HCT116 (cell line): Measurements from ENCODE around the gene KRT13. TPM values are rescaled to one million over a fixed set of nuclear protein-coding genes. Genes with fewer than 3 reads are reported as not detected.

Experiments
- ATAC-seq: fragments of 200-7000 bp; cut with Tn5 transposase; 2 replicates; pipeline ENCODE4 v1.9.1; 2020; ENCODE audit warnings: mild to moderate bottlenecking, moderate library complexity
- BruUV-seq: library from RNA; stranded (reverse); fragments of 400-500 nt; replicated peaks from 2 replicates; lab custom pipeline; 2021; lab: Mats Ljungman, UMichigan
- CTCF ChIA-PET: fragments of 300-600 bp; sonication (Branson Sonifier 250); formaldehyde crosslinking; loops from one replicate; lab custom pipeline; 2021; ENCODE audit warnings: antibody characterized with exemption; lab: Charles Lee
- POLR2A ChIA-PET: fragments of 300-600, 350-600 bp; sonication (Branson Sonifier 250); formaldehyde crosslinking; loops from one replicate; lab custom pipeline; 2021; ENCODE audit warnings: antibody characterized with exemption; lab: Charles Lee
- RAD21 ChIA-PET, 2 experiments: fragments of 300-600 bp; sonication (Branson Sonifier 250); formaldehyde crosslinking; loops; one replicate each; lab custom pipeline; 2023; ENCODE audit warnings: low total read pairs in 2 of 2; ENCODE audit not compliant: uncharacterized antibody in 2 of 2, unreplicated experiment in 2 of 2, low non-redundant PET in 1 of 2; lab: Charles Lee
- DNase-seq: peaks from one replicate; pipeline ENCODE4 v3.0.0-alpha.2; 2010; ENCODE audit warnings: low read depth, low spot score
- H2AFZ ChIP-seq: fragments of 200-600 bp; shearing (Covaris generic), sonication (generic); 2 replicates; pipeline ENCODE4 v1.6.1; 2017; ENCODE audit warnings: low read depth, mixed run types, mixed read lengths, antibody characterized with exemption, low read length; ENCODE audit not compliant: poor library complexity, severe bottlenecking
- H3K27ac ChIP-seq: 2 replicates; pipeline ENCODE4 v1.5.1; 2012; ENCODE audit warnings: low read depth, low read length
- H3K27me3 ChIP-seq: fragments of 200-600 bp; sonication (generic); 2 replicates; pipeline ENCODE4 v1.6.1; 2016; ENCODE audit warnings: mixed run types, low read length, mixed read lengths; ENCODE audit not compliant: insufficient read depth
- H3K36me3 ChIP-seq, 2 experiments: fragments of 200-500 bp in 1 of 2; fragments of 200-600 bp in 1 of 2; sonication (Bioruptor generic) in 1 of 2; sonication (generic) in 1 of 2; 2 replicates each; pipeline versions ENCODE4 v1.5.1 to v1.6.1; 2014 to 2016; ENCODE audit warnings: low read length in 2 of 2, inconsistent platforms in 1 of 2, mixed read lengths in 1 of 2, mixed run types in 1 of 2; ENCODE audit not compliant: insufficient read depth in 2 of 2, control insufficient read depth in 1 of 2
- H3K4me1 ChIP-seq, 2 experiments: fragments of 200-600 bp in 1 of 2; sonication (generic) in 1 of 2; 2 replicates each; pipeline versions ENCODE4 v1.5.1 to v1.6.1; 2012 to 2017; ENCODE audit warnings: low read length in 2 of 2, inconsistent platforms in 1 of 2, mild to moderate bottlenecking in 1 of 2, mixed read lengths in 1 of 2, mixed run types in 1 of 2, moderate library complexity in 1 of 2; ENCODE audit not compliant: insufficient read depth in 2 of 2, control insufficient read depth in 1 of 2
- H3K4me2 ChIP-seq: fragments of 200-600 bp; sonication (generic); 2 replicates; pipeline ENCODE4 v1.6.1; 2017; ENCODE audit warnings: mixed run types, low read length, mixed read lengths
- H3K4me3 ChIP-seq, 2 experiments: fragments of 200-600 bp in 1 of 2; sonication (generic) in 1 of 2; replicated peaks in 1 of 2; 2 replicates each; pipeline ENCODE4 v1.5.1; 2011 to 2016; ENCODE audit warnings: low read length in 2 of 2, control low read depth in 1 of 2, low read depth in 1 of 2, mild to moderate bottlenecking in 1 of 2, mixed read lengths in 1 of 2, mixed run types in 1 of 2
- H3K79me2 ChIP-seq: fragments of 200-600 bp; sonication (generic); 2 replicates; pipeline ENCODE4 v1.6.1; 2017; ENCODE audit warnings: mild to moderate bottlenecking, mixed run types, low read length, moderate library complexity, mixed read lengths; ENCODE audit not compliant: insufficient read depth
- H3K9ac ChIP-seq: fragments of 200-600 bp; sonication (generic); 2 replicates; pipeline ENCODE4 v1.6.1; 2016; ENCODE audit warnings: low read length, mixed read lengths
- H3K9me2 ChIP-seq: fragments of 200-600 bp; sonication (generic), shearing (Covaris generic); 2 replicates; pipeline ENCODE4 v1.6.1; 2017; ENCODE audit warnings: mixed run types, mild to moderate bottlenecking, moderate library complexity; ENCODE audit not compliant: insufficient read depth
- H3K9me3 ChIP-seq, 2 experiments: fragments of 200-500 bp in 1 of 2; fragments of 200-600 bp in 1 of 2; sonication (Bioruptor generic) in 1 of 2; sonication (generic) in 1 of 2; 2 replicates each; pipeline ENCODE4 v1.6.1; 2014 to 2017; ENCODE audit warnings: low read length in 2 of 2, mixed read lengths in 2 of 2, inconsistent platforms in 1 of 2, low read depth in 1 of 2, mild to moderate bottlenecking in 1 of 2, mixed run types in 1 of 2, moderate library complexity in 1 of 2; ENCODE audit not compliant: control insufficient read depth in 1 of 2, insufficient read depth in 1 of 2
- H4K20me1 ChIP-seq: fragments of 200-600 bp; sonication (generic), shearing (Covaris generic); 2 replicates; pipeline ENCODE4 v1.6.1; 2017; ENCODE audit warnings: mixed run types, mild to moderate bottlenecking, moderate library complexity; ENCODE audit not compliant: insufficient read depth
- CBX3 ChIP-seq: IDR thresholded peaks from 2 replicates; pipeline ENCODE4 v1.6.1; 2012; ENCODE audit warnings: low read depth
- CEBPB ChIP-seq: IDR thresholded peaks from 2 replicates; pipeline ENCODE4 v1.6.1; 2012; ENCODE audit warnings: low read depth
- EGR1 ChIP-seq: IDR thresholded peaks from 2 replicates; pipeline ENCODE4 v1.6.1; 2012; ENCODE audit warnings: low read depth
- ELF1 ChIP-seq: IDR thresholded peaks from 2 replicates; pipeline ENCODE4 v1.6.1; 2012; ENCODE audit warnings: low read depth, borderline replicate concordance
- EZH2 ChIP-seq: fragments of 200-600 bp; sonication (generic); IDR thresholded peaks from 2 replicates; pipeline ENCODE4 v1.6.1; 2017; ENCODE audit warnings: antibody characterized with exemption, mixed run types
- EZH2phosphoT487 ChIP-seq: fragments of 200-600 bp; IDR thresholded peaks from 2 replicates; pipeline ENCODE4 v1.6.1; 2018; ENCODE audit warnings: antibody characterized with exemption, borderline replicate concordance
- FOSL1 ChIP-seq: IDR thresholded peaks from 2 replicates; pipeline ENCODE4 v1.6.1; 2012; ENCODE audit warnings: low read depth
- POLR2AphosphoS5 ChIP-seq: IDR thresholded peaks from 2 replicates; pipeline ENCODE4 v1.6.1; 2011; ENCODE audit warnings: mild to moderate bottlenecking, low read depth, low read length, moderate library complexity
- RAD21 ChIP-seq: IDR thresholded peaks from 2 replicates; pipeline ENCODE4 v1.6.1; 2012; ENCODE audit warnings: low read depth, mild to moderate bottlenecking
- SIN3A ChIP-seq: IDR thresholded peaks from 2 replicates; pipeline ENCODE4 v1.6.1; 2012; ENCODE audit warnings: low read depth
- SP1 ChIP-seq: IDR thresholded peaks from 2 replicates; pipeline ENCODE4 v1.6.1; 2012; ENCODE audit warnings: low read depth
- SRF ChIP-seq: IDR thresholded peaks from 2 replicates; pipeline ENCODE4 v1.6.1; 2012; ENCODE audit warnings: low read depth
- TCF7L2 ChIP-seq: IDR thresholded peaks from 2 replicates; pipeline ENCODE4 v1.7.0; 2011; ENCODE audit warnings: borderline replicate concordance, inconsistent platforms; ENCODE audit not compliant: insufficient read depth, insufficient read length; ENCODE audit errors: extremely low read depth
- ZFX ChIP-seq: fragments of 450-650 bp; IDR thresholded peaks from 2 replicates; pipeline ENCODE4 v1.6.1; 2017
- ZNF274 ChIP-seq: fragments of 200-500 bp; sonication (Bioruptor generic); IDR thresholded peaks from 2 replicates; pipeline ENCODE4 v1.6.1; 2014; ENCODE audit warnings: mild to moderate bottlenecking, low read depth, low read length, inconsistent platforms
- intact Hi-C: fragments of 100-400 bp; cut with micrococcal nuclease; formaldehyde crosslinking; loops from 2 replicates; pipeline ENCODE4 v1.10.0; 2022
- total RNA-seq: library from RNA; stranded (reverse); gene quantifications from one replicate; pipeline ENCODE4 v1.2.1, GENCODE V29; 2021; ENCODE audit not compliant: unreplicated experiment
- TF ChIP-seq, protein P1 (sequence below): IDR thresholded peaks from 2 replicates; pipeline ENCODE4 v1.6.1; 2012; ENCODE audit warnings: low read depth
- TF ChIP-seq, protein P2 (sequence below): IDR thresholded peaks from 2 replicates; pipeline ENCODE4 v1.6.1; 2011; ENCODE audit warnings: mild to moderate bottlenecking, low read length, moderate library complexity; ENCODE audit not compliant: insufficient replicate concordance; ENCODE audit errors: extremely low read depth
- TF ChIP-seq, protein P3 (sequence below): IDR thresholded peaks from 2 replicates; pipeline ENCODE4 v1.6.1; 2012
- TF ChIP-seq, protein P4 (sequence below), 3 experiments: fragments of 200-600 bp in 1 of 3; sonication (generic) in 1 of 3; IDR thresholded peaks in 2 of 3; conservative IDR thresholded peaks in 1 of 3; 2 replicates each; pipeline ENCODE4 v1.5.1; 2012 to 2017; ENCODE audit warnings: low read depth in 2 of 3, low read length in 2 of 3, antibody characterized with exemption in 1 of 3, borderline replicate concordance in 1 of 3, control low read depth in 1 of 3, mild to moderate bottlenecking in 1 of 3, mixed read lengths in 1 of 3, mixed run types in 1 of 3, moderate library complexity in 1 of 3; ENCODE audit not compliant: insufficient read depth in 1 of 3

The KRT13 gene
- total RNA-seq, 1 experiment from 2014 or later, result 3.7 TPM

DNA sequence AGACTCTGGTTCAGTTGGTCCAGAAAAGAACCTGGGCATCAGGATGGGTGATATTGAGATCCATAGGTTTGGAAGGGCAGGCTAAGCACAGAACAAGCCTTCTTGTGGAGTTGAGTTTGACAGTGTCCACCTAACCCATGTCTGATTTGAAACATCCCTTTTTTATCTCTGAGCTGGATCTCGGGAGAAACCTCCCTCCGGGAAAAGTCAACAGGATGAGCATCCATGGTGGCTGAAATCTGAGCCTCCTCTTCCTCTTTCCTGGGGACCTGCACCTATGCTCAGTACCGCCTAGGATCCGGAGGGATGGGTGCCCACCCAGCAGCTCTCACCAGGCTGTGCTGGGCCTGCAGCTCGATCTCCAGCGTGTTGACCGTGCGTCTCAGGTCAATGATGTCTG is 41.7 kb downstream of the KRT13 start:
- no peak for TF ChIP-seq EZH2phosphoT487
- no peak for TF ChIP-seq SP1
- TF ChIP-seq, protein P1, sequence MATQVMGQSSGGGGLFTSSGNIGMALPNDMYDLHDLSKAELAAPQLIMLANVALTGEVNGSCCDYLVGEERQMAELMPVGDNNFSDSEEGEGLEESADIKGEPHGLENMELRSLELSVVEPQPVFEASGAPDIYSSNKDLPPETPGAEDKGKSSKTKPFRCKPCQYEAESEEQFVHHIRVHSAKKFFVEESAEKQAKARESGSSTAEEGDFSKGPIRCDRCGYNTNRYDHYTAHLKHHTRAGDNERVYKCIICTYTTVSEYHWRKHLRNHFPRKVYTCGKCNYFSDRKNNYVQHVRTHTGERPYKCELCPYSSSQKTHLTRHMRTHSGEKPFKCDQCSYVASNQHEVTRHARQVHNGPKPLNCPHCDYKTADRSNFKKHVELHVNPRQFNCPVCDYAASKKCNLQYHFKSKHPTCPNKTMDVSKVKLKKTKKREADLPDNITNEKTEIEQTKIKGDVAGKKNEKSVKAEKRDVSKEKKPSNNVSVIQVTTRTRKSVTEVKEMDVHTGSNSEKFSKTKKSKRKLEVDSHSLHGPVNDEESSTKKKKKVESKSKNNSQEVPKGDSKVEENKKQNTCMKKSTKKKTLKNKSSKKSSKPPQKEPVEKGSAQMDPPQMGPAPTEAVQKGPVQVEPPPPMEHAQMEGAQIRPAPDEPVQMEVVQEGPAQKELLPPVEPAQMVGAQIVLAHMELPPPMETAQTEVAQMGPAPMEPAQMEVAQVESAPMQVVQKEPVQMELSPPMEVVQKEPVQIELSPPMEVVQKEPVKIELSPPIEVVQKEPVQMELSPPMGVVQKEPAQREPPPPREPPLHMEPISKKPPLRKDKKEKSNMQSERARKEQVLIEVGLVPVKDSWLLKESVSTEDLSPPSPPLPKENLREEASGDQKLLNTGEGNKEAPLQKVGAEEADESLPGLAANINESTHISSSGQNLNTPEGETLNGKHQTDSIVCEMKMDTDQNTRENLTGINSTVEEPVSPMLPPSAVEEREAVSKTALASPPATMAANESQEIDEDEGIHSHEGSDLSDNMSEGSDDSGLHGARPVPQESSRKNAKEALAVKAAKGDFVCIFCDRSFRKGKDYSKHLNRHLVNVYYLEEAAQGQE, result no peak
- no peak for TF ChIP-seq EZH2
- TF ChIP-seq SRF, result no peak
- no peak for TF ChIP-seq POLR2AphosphoS5
- TF ChIP-seq, protein P2, sequence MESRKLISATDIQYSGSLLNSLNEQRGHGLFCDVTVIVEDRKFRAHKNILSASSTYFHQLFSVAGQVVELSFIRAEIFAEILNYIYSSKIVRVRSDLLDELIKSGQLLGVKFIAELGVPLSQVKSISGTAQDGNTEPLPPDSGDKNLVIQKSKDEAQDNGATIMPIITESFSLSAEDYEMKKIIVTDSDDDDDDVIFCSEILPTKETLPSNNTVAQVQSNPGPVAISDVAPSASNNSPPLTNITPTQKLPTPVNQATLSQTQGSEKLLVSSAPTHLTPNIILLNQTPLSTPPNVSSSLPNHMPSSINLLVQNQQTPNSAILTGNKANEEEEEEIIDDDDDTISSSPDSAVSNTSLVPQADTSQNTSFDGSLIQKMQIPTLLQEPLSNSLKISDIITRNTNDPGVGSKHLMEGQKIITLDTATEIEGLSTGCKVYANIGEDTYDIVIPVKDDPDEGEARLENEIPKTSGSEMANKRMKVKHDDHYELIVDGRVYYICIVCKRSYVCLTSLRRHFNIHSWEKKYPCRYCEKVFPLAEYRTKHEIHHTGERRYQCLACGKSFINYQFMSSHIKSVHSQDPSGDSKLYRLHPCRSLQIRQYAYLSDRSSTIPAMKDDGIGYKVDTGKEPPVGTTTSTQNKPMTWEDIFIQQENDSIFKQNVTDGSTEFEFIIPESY, result no peak
- TF ChIP-seq, protein P3, sequence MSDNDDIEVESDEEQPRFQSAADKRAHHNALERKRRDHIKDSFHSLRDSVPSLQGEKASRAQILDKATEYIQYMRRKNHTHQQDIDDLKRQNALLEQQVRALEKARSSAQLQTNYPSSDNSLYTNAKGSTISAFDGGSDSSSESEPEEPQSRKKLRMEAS, result no peak
- TF ChIP-seq FOSL1, result no peak
- TF ChIP-seq ELF1, result no peak
- no peak for TF ChIP-seq SIN3A
- no peak for TF ChIP-seq CEBPB
- no peak for TF ChIP-seq EGR1
- no peak for TF ChIP-seq TCF7L2
- no peak for TF ChIP-seq CBX3
- no peak for TF ChIP-seq ZFX
- TF ChIP-seq, protein P4, sequence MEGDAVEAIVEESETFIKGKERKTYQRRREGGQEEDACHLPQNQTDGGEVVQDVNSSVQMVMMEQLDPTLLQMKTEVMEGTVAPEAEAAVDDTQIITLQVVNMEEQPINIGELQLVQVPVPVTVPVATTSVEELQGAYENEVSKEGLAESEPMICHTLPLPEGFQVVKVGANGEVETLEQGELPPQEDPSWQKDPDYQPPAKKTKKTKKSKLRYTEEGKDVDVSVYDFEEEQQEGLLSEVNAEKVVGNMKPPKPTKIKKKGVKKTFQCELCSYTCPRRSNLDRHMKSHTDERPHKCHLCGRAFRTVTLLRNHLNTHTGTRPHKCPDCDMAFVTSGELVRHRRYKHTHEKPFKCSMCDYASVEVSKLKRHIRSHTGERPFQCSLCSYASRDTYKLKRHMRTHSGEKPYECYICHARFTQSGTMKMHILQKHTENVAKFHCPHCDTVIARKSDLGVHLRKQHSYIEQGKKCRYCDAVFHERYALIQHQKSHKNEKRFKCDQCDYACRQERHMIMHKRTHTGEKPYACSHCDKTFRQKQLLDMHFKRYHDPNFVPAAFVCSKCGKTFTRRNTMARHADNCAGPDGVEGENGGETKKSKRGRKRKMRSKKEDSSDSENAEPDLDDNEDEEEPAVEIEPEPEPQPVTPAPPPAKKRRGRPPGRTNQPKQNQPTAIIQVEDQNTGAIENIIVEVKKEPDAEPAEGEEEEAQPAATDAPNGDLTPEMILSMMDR (IDR thresholded peaks at IDR 0.05 in 2 of 3, conservative IDR thresholded peaks at IDR 0.05 in 1 of 3; ENCODE audit: borderline replicate concordance in 1 of 3, insufficient read depth in 1 of 3, low read depth in 2 of 3, low read length in 2 of 3), result no peak
- no peak for TF ChIP-seq RAD21
- TF ChIP-seq ZNF274, result no peak
- Histone ChIP-seq H3K36me3 (no peaks in the 10 kb centered on the region), H3K9me3 (peaks cover 3 to 7% of the 10 kb centered on the region in 2 experiments; a peak in 1 of 4 replicates), H3K4me2 (peak overlapping the region; percentile 70), H2AFZ (no peak overlapping the region), H4K20me1 (no peaks in the 10 kb centered on the region), H3K4me1 (peaks cover 15 to 26% of the 10 kb centered on the region in 2 experiments), H3K79me2 (no peaks in the 10 kb centered on the region), H3K27ac (no peak overlapping the region), H3K27me3 (no peaks in the 10 kb centered on the region), H3K4me3 (no peak overlapping the region), H3K9me2 (no peaks in the 10 kb centered on the region), H3K9ac (peak overlapping the region; percentile 43; the same call in 1 of the 2 replicates)
- RAD21 ChIA-PET, result no interaction called here
- POLR2A ChIA-PET, result no interaction called here
- ATAC-seq (no peak), DNase-seq (no peak)
- intact Hi-C loops, result no loop called here
- CTCF ChIA-PET, result no interaction called here
- BruUV-seq, result no TSS peak
